ENCODE data around the gene HBA2. TPM values are rescaled to one million over a fixed set of nuclear protein-coding genes. Genes with fewer than 3 reads are reported as not detected.

HBA2 gene
- total and polyA plus RNA-seq, 7 donors, result 3.7 to 109 (median 6.2) TPM; not detected in 1

GRCh38 chr16:132120-132519, 40.6 kb upstream of the HBA2 start:
- intact Hi-C loops (cut with DNase I), result no loop called here
- no peak for DNase-seq
- Histone ChIP-seq H3K36me3 (no peaks in the 10 kb centered on the region), H3K27ac (no peak overlapping the region), H3K9me3 (no peaks in the 10 kb centered on the region), H3K4me1 (peaks cover 0 to 2% (median 1%) of the 10 kb centered on the region in 4 donors), H3K27me3 (no peaks in the 10 kb centered on the region), H3K4me3 (no peak overlapping the region)
- WGBS, 2 donors, result 95 to 96% methylated on average over 7 of the region's 7 CpGs
- TF ChIP-seq POLR2A (IDR thresholded peaks at IDR 0.05) (no peak), CTCF (IDR thresholded peaks at IDR 0.05) (no peak), POLR2AphosphoS5 (IDR thresholded peaks at IDR 0.05) (no peak), EP300 (IDR thresholded peaks at IDR 0.05) (no peak)

GRCh38 chr16:133716-134115, 39.0 kb upstream of the HBA2 start:
- WGBS, 2 donors, result 96 to 98% methylated on average over 2 of the region's 2 CpGs
- Histone ChIP-seq H3K4me1 (peaks cover 0 to 12% (median 8%) of the 10 kb centered on the region in 4 donors), H3K27ac (no peak overlapping the region), H3K9me3 (no peaks in the 10 kb centered on the region), H3K36me3 (no peaks in the 10 kb centered on the region), H3K4me3 (no peak overlapping the region), H3K27me3 (no peaks in the 10 kb centered on the region)
- TF ChIP-seq CTCF (IDR thresholded peaks at IDR 0.05), result no peak
- no peak for TF ChIP-seq EP300 (IDR thresholded peaks at IDR 0.05)
- no peak for TF ChIP-seq POLR2A (IDR thresholded peaks at IDR 0.05)
- no peak for TF ChIP-seq POLR2AphosphoS5 (IDR thresholded peaks at IDR 0.05)
- intact Hi-C loops (cut with DNase I), result no loop called here
- no peak for DNase-seq

GRCh38 chr16:138049-138417, 34.6 kb upstream of the HBA2 start:
- DNase-seq, result no peak
- H3K9me3 ChIP-seq, result no peaks in the 10 kb centered on the region
- H3K27ac ChIP-seq, result peak overlapping the region; percentile 83 to 90 (median 90)
- no peaks in the 10 kb centered on the region for H3K27me3 ChIP-seq
- TF ChIP-seq POLR2A (IDR thresholded peaks at IDR 0.05), result no peak
- TF ChIP-seq EP300 (IDR thresholded peaks at IDR 0.05), result no peak
- peak overlapping the region; percentile 71 to 93 (median 86) for H3K4me3 ChIP-seq
- intact Hi-C loops (cut with DNase I), result no loop called here
- peaks cover 0 to 18% (median 8%) of the 10 kb centered on the region in 4 donors for H3K4me1 ChIP-seq
- 2% methylated on average over 30 of the region's 30 CpGs for WGBS, 2 donors
- H3K36me3 ChIP-seq, result no peaks in the 10 kb centered on the region

GRCh38 chr16:140175-140857, 32.4 kb upstream of the HBA2 start:
- no peak for DNase-seq
- WGBS, 2 donors, result 67 to 73% methylated on average over 10 of the region's 10 CpGs
- no peaks in the 10 kb centered on the region for H3K27me3 ChIP-seq
- no peak overlapping the region for H3K4me3 ChIP-seq
- intact Hi-C loops (cut with DNase I), result no loop called here
- no peaks in the 10 kb centered on the region for H3K9me3 ChIP-seq
- no peaks in the 10 kb centered on the region for H3K36me3 ChIP-seq
- peaks cover 0 to 18% (median 8%) of the 10 kb centered on the region in 4 donors for H3K4me1 ChIP-seq
- no peak for TF ChIP-seq POLR2AphosphoS5 (IDR thresholded peaks at IDR 0.05)
- no peak for TF ChIP-seq EP300 (IDR thresholded peaks at IDR 0.05)
- TF ChIP-seq CTCF (IDR thresholded peaks at IDR 0.05), result no peak
- no peak for TF ChIP-seq POLR2A (IDR thresholded peaks at IDR 0.05)
- no peak overlapping the region for H3K27ac ChIP-seq

- H3K4me3 ChIP-seq, result no peak overlapping the region
- H3K4me1 ChIP-seq, result peaks cover 0 to 12% (median 3%) of the 10 kb centered on the region in 4 donors
- no peaks in the 10 kb centered on the region for H3K27me3 ChIP-seq
- intact Hi-C loops (cut with DNase I), result no loop called here
- no peak overlapping the region for H3K27ac ChIP-seq
- DNase-seq, result no peak
- WGBS, 2 donors, result 74 to 84% methylated on average over 12 of the region's 12 CpGs
- no peaks in the 10 kb centered on the region for H3K9me3 ChIP-seq
- TF ChIP-seq CTCF (IDR thresholded peaks at IDR 0.05) (no peak), POLR2A (IDR thresholded peaks at IDR 0.05) (no peak), EP300 (IDR thresholded peaks at IDR 0.05) (no peak), POLR2AphosphoS5 (IDR thresholded peaks at IDR 0.05) (no peak)
- H3K36me3 ChIP-seq, result no peaks in the 10 kb centered on the region
Observed at GRCh38 chr16:142405-142967, 30.2 kb upstream of the HBA2 start.

All from sigmoid colon (tissue), 7 donors.